Smooth muscle cell of the brain vasculature (primary cell): ENCODE results near the gene ITIH5.
A peak's percentile ranks its signal among the peaks of the same experiment; 100 is the strongest.
"Not testable (repeated sequence)": the region's sequence is repeated elsewhere in the genome, so short reads cannot be mapped to it uniquely, and the experiment has no call there.

Experiments used
- DNase-seq: peaks from one replicate; pipeline ENCODE4 v3.0.0-alpha.2; 2012; ENCODE audit warnings: low read depth, low spot score

The ITIH5 gene

DNA sequence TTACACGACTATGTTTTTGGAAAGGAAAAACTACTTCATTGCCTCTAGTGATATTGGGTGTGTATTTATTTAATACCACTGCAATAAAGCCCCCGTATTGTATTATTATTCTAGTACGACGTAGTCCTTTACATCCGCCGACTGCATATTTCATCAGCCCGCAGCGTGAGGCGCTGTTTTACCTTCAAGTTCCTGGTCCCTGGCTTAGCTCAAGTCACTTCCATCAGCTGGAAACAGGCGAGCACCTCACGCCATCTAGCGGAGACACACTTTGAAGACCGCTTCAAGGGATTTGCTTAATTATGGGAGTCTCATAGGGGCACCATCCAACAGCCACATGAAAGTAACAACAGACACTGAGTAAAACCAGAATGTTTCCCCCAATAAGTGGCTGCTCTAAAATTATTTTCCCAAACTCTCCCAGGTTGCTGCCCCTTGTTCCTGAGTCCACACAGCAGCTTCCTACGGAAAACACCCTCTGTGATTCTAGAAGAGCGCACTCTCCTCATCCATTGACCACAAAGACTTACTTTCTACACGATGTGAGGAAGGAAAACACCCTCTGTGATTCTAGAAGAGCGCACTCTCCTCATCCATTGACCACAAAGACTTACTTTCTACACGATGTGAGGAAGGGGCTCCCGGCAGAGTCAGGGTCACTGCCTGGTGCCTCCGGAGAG, 20.6 kb upstream of the ITIH5 start:
- DNase-seq: peak; percentile 80

DNA sequence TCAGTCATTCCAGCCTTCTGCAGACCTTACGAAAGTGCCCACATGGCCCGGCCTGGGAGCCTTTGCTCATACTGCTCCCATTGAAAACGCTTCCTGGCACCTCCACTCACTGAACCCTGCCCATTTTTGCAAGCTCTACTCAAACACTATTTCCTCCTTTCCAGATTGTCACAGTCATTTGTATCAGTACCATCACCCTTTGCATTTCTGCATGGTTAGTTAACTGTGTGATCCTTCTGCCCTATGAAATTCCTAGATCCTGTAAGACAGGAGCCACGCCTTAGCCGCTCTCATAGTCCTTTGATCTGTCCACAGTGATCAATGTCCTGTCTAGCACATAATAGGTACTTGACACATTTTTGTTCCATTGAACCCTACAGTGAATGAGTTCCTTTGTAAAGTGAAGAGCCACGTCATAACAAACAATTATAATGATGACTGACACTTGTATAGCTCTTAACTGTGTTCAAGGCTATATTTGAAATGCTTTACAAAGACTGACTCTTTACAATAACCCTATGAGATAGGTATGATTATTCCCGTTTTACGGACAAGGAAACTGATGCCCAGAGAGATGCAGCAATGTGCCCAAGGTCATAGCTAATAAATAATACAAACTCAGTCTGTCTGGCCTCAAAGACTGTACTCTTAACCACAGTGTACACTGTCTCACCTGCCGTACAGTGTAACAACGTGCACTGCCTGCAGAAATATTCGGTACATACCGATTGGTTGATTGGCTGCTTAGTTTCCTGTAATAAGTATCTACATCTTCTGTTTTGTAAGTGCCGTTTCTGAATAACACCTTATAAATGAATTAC, 19.8 kb upstream of the ITIH5 start:
- no peak for DNase-seq

DNA sequence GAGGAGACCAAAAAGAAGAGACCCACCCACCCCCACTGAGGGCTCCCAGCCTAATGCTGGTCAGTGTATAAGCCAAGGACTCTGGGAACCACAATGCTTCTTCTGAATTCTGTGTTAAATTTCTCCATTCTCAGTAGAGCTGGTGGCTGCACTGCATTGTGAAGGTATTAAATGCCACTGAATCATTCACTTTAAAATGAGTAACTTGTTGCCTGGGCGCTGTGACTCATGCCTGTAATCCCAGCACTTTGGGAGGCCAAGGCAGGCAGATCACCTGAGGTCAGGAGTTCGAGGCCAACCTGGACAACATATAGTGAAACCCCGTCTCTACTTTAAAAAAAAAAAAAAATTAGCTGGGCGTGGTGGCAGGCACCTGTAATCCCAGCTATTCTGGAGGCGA, 13.3 kb upstream of the ITIH5 start:
- not testable (repeated sequence) for DNase-seq

GRCh38 chr10:7679256-7679655, 12.5 kb upstream of the ITIH5 start:
- DNase-seq: no peak

DNA sequence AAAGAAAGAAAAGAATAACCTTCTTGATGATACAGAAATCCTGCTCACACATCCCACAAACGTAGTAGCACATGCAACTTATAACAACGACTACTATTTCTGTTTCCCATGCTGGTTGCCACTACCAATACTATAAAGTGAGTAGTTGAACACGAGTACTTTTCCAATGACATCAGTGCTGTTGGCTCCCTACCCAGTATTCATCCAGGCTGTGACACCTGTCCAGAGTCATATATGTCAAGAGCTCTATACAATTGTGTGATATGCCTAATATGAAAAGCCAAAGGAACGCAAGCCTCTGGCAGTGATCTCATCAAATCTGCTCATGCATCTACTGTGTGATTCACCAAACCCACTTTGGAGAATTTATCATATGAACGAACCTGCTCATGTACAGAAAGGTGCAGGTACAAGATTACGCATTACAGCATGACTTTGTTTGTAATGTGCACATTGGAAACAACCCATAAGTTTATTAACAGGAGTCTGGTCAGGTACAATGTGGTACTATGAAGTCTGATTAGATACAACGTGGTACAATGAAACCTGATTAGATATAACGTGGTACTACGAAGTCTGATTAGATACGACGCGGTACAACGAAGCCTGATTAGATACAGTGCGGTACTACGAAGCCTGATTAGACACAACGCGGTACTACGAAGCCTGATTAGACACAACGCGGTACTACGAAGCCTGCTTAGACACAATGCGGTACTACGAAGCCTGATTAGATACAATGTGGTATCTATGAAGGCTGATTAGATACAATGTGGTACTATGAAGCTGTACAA, 5.8 kb upstream of the ITIH5 start:
- DNase-seq: no peak

- DNase-seq: no peak
Observed at GRCh38 chr10:7670157-7670556, 3.4 kb upstream of the ITIH5 start.

GRCh38 chr10:7667262-7668141, 736 bp upstream of the ITIH5 start:
- DNase-seq: no peak

DNA sequence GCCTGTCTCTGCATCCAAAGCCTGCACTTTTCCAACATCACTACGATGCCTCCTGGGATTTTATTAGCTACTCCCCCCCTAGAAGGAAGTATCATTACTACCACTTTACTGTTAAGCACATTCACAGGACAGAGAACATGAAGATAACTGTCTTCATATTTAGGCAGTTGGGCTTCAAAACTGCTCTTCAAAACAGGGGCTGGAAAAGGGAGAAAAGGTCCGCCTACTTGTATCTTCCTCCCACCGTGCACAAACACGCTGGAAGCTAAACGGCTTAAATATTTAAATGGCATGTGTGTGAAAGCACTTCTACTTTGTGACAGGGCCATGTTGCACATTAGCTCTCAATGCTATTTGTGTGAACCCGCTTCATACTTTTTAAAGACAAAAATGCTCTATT, 999 bp downstream of the ITIH5 start:
- DNase-seq: no peak

DNA sequence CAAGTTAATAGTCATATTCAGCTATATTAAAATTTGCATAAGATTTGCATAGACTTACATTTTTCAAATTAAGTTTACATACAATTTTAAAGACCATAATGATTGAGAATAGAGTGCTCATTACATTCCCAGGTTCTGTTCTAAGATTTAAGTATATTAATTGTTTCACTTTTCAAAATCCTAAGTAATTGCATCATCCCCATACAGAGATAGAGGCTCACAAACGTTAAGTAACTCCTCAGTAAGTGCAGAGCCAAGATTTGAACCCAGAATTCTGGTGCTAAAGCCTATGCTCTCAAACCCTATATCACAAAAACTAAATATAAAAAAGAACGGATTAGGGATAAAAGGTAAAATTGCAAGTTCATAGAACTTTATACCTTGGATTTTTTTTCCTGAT, 2.1 kb downstream of the ITIH5 start:
- no peak for DNase-seq

DNA sequence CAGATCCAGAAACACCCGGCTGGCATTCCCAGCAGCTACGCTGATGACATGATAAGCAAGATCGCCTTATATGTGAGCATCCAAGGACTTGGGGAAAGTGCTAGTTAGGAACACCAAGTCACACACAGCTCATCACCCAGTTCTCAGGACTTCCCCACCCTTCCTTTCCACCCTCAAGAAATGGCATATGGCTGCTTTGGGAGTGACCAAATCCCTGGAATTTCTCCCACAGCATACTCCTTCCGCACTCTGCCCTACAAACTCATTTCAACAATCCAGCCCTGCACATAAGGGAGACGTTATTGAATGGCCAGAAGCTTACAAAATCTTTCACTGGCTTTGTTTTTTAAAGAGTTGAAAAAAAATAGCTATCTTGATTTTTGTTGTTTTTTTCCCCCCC, 4.2 kb downstream of the ITIH5 start:
- no peak for DNase-seq

DNA sequence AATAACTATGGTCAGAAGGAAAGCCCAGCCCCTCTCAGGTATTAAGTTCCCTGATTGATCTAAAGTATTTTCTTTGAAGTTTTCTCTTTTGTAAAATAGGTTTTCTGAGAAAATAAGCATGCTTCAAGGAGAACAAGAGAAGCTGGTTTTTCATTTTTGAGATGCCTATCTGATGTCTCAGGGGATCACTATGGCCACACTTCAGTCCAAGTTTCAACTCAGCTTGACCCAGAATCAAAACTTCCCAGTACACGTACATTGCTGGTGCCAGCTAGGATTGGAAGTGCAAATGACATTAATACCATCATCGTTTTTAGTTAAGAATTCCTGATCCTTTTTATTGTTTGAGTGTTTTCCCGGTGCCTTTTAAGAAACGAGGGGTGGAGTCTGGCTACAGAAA, 7.2 kb downstream of the ITIH5 start:
- DNase-seq: no peak

DNA sequence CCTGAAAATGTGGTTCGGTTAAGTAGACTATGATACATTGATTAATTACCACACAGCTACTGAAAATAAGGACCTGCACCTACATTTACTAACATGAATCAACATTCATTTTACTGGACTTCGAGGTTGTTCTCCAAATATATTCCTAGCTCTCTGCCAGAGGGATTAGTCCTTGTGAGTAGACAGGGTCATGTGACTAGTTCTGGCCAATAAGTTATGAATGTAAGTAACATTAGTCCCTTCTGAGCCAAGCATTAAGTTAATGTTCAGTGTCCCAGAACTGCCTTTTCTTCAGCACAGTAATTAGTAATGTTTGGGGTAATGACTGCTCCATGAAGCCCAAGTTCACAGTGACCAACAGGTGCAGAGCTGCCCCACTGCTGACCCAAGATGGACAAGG, 9.2 kb downstream of the ITIH5 start:
- DNase-seq: no peak

DNA sequence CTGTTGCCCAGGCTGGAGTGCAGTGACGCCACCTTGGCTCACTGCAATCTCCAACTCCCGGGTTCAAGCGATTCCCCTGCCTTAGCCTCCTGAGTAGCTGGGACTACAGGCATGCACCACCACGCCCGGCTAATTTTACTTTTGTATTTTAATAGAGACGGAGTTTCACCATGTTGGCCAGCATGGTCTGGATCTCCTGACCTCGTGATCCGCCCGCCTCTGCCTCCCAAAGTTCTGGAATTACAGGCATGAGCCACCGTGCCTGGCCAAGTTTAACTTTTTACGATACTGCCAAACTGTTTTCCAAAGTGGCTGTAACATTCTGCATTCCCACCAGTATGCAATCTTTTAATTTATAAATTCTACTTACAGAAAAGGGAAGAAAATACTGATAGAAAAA, 9.7 kb downstream of the ITIH5 start:
- DNase-seq: not testable (repeated sequence)

GRCh38 chr10:7651853-7652470, 14.8 kb downstream of the ITIH5 start:
- DNase-seq: no peak

DNA sequence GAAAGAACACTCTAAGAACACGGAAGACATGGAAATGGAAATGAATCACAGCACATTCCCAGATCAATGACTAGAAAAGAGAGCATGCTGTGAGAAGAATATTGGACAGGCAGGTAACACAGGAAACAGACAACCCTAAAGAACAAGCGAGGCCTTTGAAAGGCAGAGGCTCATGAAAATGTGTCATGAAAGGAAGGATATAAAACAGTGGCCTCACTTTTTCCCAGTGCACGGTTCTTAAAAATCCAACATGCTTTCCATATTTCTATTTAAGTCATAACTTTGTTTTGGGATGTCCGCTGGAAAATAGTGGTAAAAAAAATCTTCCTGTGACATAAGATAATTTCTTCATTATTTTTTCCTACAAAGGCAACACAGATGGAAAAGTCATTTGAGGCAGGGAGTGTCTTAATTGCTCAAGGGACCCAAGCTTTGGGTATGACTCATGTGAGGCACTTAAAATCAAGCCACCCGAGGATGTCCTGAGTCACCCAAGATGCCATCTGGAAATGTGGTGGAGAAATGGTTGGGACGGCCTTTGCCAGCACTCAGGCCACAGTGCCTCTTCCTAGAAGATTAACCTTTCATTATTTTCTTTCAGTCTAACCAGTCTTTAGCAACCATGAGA, 17.0 kb downstream of the ITIH5 start:
- no peak for DNase-seq

- no peak for DNase-seq
Observed at GRCh38 chr10:7647062-7647664, 19.6 kb downstream of the ITIH5 start.

DNA sequence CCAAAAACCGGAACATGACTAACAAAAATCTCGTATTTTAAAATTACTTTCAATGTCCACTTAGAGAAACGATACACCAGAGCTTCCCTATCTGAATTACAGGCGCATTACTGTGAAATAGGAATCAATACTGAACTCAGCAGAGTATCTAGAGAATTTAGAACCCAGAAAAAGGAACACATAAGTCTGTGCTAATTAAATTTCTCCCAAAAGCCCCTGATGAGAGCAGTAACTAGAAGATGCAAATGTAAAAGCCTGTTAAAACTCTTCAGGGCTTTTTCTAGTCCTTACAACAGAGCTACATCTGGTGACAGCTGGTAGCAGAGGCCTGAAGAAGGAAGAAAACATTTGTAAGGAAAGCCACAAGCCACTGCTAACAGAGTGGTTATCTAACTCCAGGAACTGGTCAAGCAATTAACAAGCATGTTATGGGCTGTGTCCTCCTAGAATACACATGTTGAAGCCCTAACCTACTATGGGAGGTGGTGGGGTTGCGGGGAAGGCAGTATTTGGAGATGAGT, 24.2 kb downstream of the ITIH5 start:
- DNase-seq: no peak

GRCh38 chr10:7635408-7636125, 31.2 kb downstream of the ITIH5 start:
- DNase-seq: no peak
